Fibroblast of the aortic adventitia (primary cell): Measurements from ENCODE around the gene TMEM59L. TPM values are rescaled to one million over a fixed set of nuclear protein-coding genes. Genes with fewer than 3 reads are reported as not detected.

Experiments used
- DNase-seq: peaks from one replicate; pipeline ENCODE4 v3.0.0-alpha.2; 2010; ENCODE audit warnings: low read depth
- H3K4me3 ChIP-seq: 2 replicates; pipeline ENCODE4 v1.5.1; 2011; ENCODE audit warnings: low read depth, mild to moderate bottlenecking, control low read depth, low read length, moderate library complexity
- CTCF ChIP-seq: IDR thresholded peaks from 2 replicates; pipeline ENCODE4 v1.5.1; 2011; ENCODE audit warnings: mild to moderate bottlenecking, low read length, control low read depth, inconsistent platforms; ENCODE audit not compliant: insufficient read depth
- total RNA-seq: library from RNA; depleted of rRNA; stranded (reverse); fragments of >200 nt; gene quantifications from 2 replicates; pipeline ENCODE4 v1.2.3, GENCODE V29; 2012; ENCODE audit warnings: low replicate concordance

The TMEM59L gene
- total RNA-seq, 1 donor: 2.2 TPM

- TF ChIP-seq CTCF: no peak
- no peak overlapping the region for H3K4me3 ChIP-seq
- no peak for DNase-seq
These were observed 54.1 kb downstream of the TMEM59L start for GRCh38 chr19:18666784-18667183.

- no peak overlapping the region for H3K4me3 ChIP-seq
- TF ChIP-seq CTCF: no peak
- no peak for DNase-seq
These were observed 55.0 kb downstream of the TMEM59L start for GRCh38 chr19:18667531-18668251.

- no peak for TF ChIP-seq CTCF
- no peak overlapping the region for H3K4me3 ChIP-seq
- DNase-seq: no peak
These were observed 55.6 kb downstream of the TMEM59L start for GRCh38 chr19:18668252-18668631.

- no peak for DNase-seq
- no peak overlapping the region for H3K4me3 ChIP-seq
- no peak for TF ChIP-seq CTCF
These were observed 56.3 kb downstream of the TMEM59L start for GRCh38 chr19:18668744-18669523.

- no peak for TF ChIP-seq CTCF
- DNase-seq: no peak
These were observed 56.8 kb downstream of the TMEM59L start for GRCh38 chr19:18669524-18669817.

GRCh38 chr19:18669883-18670282 lies 57.2 kb downstream of the TMEM59L start:
- no peak for TF ChIP-seq CTCF
- no peak overlapping the region for H3K4me3 ChIP-seq
- no peak for DNase-seq

More at GRCh38 chr19:18669524-18669817, 56.8 kb downstream of the TMEM59L start:
- no peak overlapping the region for H3K4me3 ChIP-seq
